ENCODE results near the gene MARS1. TPM values are rescaled to one million over a fixed set of nuclear protein-coding genes. Genes with fewer than 3 reads are reported as not detected.
"Not testable (repeated sequence)": the region's sequence is repeated elsewhere in the genome, so short reads cannot be mapped to it uniquely, and the experiment has no call there.

Gene MARS1
- total and polyA plus RNA-seq, 2 donors (not counting 1 experiment from before 2014, with no cell fraction given), result 89.9 to 352 TPM

- Histone ChIP-seq H3K79me2 (ENCODE audit: control insufficient read depth, insufficient read depth, low read length) (no peaks in the 10 kb centered on the region), H3K4me2 (ENCODE audit: extremely low read depth, insufficient read depth, low read length) (no peak overlapping the region)
- DNase-seq (ENCODE audit: low read depth in 2 of 2), result no peak
Measured at GRCh38 chr12:57441846-57442427, 45.9 kb upstream of the MARS1 start.

GRCh38 chr12:57444337-57444736 is 43.5 kb upstream of the MARS1 start:
- H3K27ac ChIP-seq (ENCODE audit: insufficient read depth, low read length); H2AFZ ChIP-seq (ENCODE audit: low read length); H3K9ac ChIP-seq (ENCODE audit: insufficient read depth, low read length); H3K36me3 ChIP-seq (ENCODE audit: control insufficient read depth, insufficient read depth, low read length); H3K27me3 ChIP-seq (ENCODE audit: control insufficient read depth, insufficient read depth, low read length); H3K4me1 ChIP-seq (ENCODE audit: control insufficient read depth, extremely low read depth, insufficient read depth, low read length); H4K20me1 ChIP-seq (ENCODE audit: control insufficient read depth, extremely low read depth, insufficient read depth, low read length); H3K4me3 ChIP-seq (replicated peaks in 1 of 4; ENCODE audit: control extremely low read depth in 1 of 4, insufficient read depth in 1 of 4, low read depth in 3 of 4, low read length in 4 of 4); DNase-seq (ENCODE audit: low read depth in 2 of 2); H3K79me2 ChIP-seq (ENCODE audit: control insufficient read depth, insufficient read depth, low read length); H3K9me3 ChIP-seq (ENCODE audit: control insufficient read depth, insufficient read depth, low read depth, low read length); H3K4me2 ChIP-seq (ENCODE audit: extremely low read depth, insufficient read depth, low read length): not testable (repeated sequence)

More at GRCh38 chr12:57441846-57442427, 45.9 kb upstream of the MARS1 start:
- H3K4me3 ChIP-seq (replicated peaks in 1 of 4; ENCODE audit: control extremely low read depth in 1 of 4, insufficient read depth in 1 of 4, low read depth in 3 of 4, low read length in 4 of 4), result no peak overlapping the region
- no peak overlapping the region for H3K9ac ChIP-seq (ENCODE audit: insufficient read depth, low read length)
- H4K20me1 ChIP-seq (ENCODE audit: control insufficient read depth, extremely low read depth, insufficient read depth, low read length), result no peaks in the 10 kb centered on the region
- no peak for TF ChIP-seq CTCF (conservative IDR thresholded peaks at IDR 0.05 in 1 of 2, IDR thresholded peaks at IDR 0.05 in 1 of 2; ENCODE audit: low read depth in 1 of 2, low read length in 2 of 2)
- TF ChIP-seq EZH2 (IDR thresholded peaks at IDR 0.05; ENCODE audit: low read length, missing control alignments), result no peak
- no peaks in the 10 kb centered on the region for H3K36me3 ChIP-seq (ENCODE audit: control insufficient read depth, insufficient read depth, low read length)
- no peak overlapping the region for H2AFZ ChIP-seq (ENCODE audit: low read length)
- no peaks in the 10 kb centered on the region for H3K4me1 ChIP-seq (ENCODE audit: control insufficient read depth, extremely low read depth, insufficient read depth, low read length)
- H3K27ac ChIP-seq (ENCODE audit: insufficient read depth, low read length), result no peak overlapping the region
- no peaks in the 10 kb centered on the region for H3K9me3 ChIP-seq (ENCODE audit: control insufficient read depth, insufficient read depth, low read depth, low read length)
- H3K27me3 ChIP-seq (ENCODE audit: control insufficient read depth, insufficient read depth, low read length), result no peaks in the 10 kb centered on the region

DNA sequence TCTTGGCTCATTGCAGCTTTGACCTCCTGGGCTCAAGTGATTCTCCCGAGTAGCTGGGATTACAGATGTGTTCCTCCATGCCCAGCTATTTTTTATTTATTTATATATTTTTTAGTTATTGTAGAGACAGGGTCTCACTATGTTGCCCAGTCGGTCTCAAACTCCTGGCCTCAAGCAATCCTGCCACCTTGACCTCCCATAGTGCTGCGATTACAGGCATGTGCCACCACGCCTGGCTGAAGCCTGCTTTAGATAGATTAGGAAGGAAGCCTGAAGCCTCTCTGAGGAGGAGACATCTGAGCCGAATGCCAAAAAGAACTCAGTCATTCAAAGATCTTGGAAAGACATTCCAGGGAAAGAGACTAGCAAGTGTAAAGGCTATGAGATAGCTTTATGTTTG is 43.1 kb upstream of the MARS1 start:
- Histone ChIP-seq H3K9me3 (ENCODE audit: control insufficient read depth, insufficient read depth, low read depth, low read length) (no peaks in the 10 kb centered on the region), H3K27ac (ENCODE audit: insufficient read depth, low read length) (no peak overlapping the region), H3K36me3 (ENCODE audit: control insufficient read depth, insufficient read depth, low read length) (no peaks in the 10 kb centered on the region), H3K4me2 (ENCODE audit: extremely low read depth, insufficient read depth, low read length) (no peak overlapping the region), H3K4me1 (ENCODE audit: control insufficient read depth, extremely low read depth, insufficient read depth, low read length) (no peaks in the 10 kb centered on the region), H3K4me3 (replicated peaks in 1 of 4; ENCODE audit: control extremely low read depth in 1 of 4, insufficient read depth in 1 of 4, low read depth in 3 of 4, low read length in 4 of 4) (no peak overlapping the region), H3K9ac (ENCODE audit: insufficient read depth, low read length) (no peak overlapping the region), H3K79me2 (ENCODE audit: control insufficient read depth, insufficient read depth, low read length) (no peaks in the 10 kb centered on the region), H2AFZ (ENCODE audit: low read length) (no peak overlapping the region), H3K27me3 (ENCODE audit: control insufficient read depth, insufficient read depth, low read length) (no peaks in the 10 kb centered on the region), H4K20me1 (ENCODE audit: control insufficient read depth, extremely low read depth, insufficient read depth, low read length) (no peaks in the 10 kb centered on the region)
- no peak for DNase-seq (ENCODE audit: low read depth in 2 of 2)
- TF ChIP-seq CTCF (conservative IDR thresholded peaks at IDR 0.05 in 1 of 2, IDR thresholded peaks at IDR 0.05 in 1 of 2; ENCODE audit: low read depth in 1 of 2, low read length in 2 of 2), result no peak
- TF ChIP-seq EZH2 (IDR thresholded peaks at IDR 0.05; ENCODE audit: low read length, missing control alignments), result no peak
